Measurements from ENCODE around the gene VAT1L.
"Not testable (repeated sequence)": the region's sequence is repeated elsewhere in the genome, so short reads cannot be mapped to it uniquely, and the experiment has no call there.

The VAT1L gene

DNA sequence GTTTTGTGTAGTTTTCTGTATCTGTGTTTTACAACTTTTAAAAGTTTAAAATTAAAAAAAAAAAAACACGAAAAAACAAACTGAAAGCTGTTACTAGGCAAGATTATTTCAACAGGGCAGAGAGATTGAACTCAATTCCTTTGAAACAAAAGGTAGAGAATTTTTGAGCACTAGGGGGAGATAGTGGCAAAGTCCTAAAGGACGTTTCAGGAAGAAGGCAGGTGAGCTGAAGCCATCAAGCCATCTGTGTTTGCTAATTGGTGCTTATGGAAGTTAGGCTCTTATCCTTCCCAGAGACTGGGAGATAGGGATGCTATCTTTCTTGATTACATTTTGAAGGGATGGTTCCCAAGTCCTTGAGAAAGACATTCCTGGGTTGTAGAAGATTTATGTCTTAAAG lies 163.4 kb downstream of the VAT1L start:
- DNase-seq (ENCODE audit: low read depth, low spot score) = no peak

DNA sequence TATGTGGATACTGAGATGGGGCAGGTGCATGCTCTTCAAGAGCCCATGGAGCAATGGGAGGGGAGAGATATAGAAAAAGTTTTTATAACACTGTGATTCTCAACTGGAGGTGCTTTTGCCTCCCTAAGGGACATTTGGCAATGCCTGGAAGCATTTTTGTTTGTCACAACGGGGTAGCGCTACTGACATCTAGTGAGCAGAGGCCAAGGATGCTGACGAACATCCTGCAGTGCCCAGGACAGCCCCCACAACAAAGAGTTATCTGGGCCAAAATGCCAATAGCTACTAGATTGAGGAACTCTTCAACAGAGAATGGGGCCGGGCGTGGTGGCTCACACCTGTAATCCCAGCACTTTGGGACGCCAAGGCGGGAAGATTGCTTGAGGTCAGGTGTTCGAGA lies 166.8 kb downstream of the VAT1L start:
- no peak for DNase-seq (ENCODE audit: low read depth, low spot score)

DNA sequence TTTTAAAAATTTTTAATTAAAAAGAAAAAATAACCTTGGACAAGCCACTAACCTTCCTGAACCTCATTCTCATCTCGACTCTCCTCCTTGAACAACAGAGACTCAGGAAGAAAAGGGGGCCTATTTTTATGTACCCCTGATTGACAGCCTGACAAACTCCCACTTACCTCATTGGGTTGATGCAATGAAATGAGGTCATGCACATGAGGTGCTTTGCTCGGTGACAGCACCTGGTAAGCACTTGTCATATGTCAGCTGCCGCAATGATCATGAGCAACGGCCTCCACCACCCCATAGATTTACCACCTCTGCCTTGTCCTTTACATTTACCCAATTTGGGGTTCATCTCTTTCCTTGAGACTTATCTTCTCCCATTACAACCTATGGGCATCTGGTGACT lies 167.9 kb downstream of the VAT1L start:
- no peak for DNase-seq (ENCODE audit: low read depth, low spot score)

DNA sequence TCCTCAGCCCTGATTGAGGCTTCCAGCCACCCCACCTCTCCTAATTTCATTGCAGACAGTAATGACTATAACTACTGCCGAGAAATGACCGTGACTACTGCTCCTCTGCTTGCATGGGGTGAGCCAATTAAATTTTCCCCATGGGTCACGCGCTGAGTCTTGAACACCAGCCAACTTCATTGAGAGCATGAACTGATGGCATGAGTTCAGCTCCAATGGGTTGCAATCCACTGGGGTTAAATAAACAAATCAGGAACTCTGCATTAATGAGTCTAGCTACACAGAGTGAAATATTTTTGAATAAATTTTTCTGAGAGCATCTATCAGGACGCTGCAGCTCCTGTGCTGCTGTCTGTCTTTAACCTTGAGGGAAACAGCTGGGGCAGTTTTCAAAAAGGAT lies 172.4 kb downstream of the VAT1L start:
- DNase-seq (ENCODE audit: low read depth, low spot score) = no peak

DNA sequence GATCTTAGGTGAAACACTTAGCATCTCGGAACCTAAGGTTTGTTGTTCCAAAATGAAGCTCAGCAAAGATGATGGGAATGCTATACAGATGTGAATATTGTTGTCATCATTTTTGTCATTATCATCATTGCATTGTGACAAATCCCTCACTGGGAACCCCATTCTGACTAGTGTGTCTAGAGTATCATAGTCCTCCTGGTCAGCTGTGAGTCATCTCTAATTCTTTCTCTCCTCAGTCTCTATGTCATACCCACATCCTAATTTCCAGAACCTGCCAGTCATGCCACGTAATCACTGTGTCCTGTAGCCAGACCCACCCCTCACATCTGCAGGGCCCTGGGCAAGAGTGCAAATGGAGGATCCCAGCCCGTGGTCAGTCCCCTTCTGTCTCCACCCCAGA lies 173.4 kb downstream of the VAT1L start:
- no peak for DNase-seq (ENCODE audit: low read depth, low spot score)

DNA sequence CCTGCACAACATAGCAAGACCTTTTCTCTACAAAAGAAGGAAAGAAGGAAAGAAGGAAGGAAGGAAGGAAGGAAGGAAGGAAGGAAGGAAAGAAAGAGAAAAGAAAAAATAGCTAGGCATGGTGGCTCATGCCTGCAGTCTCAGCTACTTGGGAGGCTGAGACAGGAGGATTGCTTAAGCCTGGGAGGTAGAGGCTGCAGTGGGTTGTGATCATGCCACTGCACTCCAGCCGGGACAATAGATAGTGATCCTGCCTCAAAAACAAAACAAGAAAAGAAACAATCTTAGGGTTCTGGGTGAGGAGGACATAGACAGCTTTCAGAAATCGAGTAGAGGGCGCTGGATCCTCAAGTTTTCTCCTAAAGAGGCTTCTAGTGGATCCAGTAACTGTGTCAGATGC lies 174.3 kb downstream of the VAT1L start:
- no peak for DNase-seq (ENCODE audit: low read depth, low spot score)

DNA sequence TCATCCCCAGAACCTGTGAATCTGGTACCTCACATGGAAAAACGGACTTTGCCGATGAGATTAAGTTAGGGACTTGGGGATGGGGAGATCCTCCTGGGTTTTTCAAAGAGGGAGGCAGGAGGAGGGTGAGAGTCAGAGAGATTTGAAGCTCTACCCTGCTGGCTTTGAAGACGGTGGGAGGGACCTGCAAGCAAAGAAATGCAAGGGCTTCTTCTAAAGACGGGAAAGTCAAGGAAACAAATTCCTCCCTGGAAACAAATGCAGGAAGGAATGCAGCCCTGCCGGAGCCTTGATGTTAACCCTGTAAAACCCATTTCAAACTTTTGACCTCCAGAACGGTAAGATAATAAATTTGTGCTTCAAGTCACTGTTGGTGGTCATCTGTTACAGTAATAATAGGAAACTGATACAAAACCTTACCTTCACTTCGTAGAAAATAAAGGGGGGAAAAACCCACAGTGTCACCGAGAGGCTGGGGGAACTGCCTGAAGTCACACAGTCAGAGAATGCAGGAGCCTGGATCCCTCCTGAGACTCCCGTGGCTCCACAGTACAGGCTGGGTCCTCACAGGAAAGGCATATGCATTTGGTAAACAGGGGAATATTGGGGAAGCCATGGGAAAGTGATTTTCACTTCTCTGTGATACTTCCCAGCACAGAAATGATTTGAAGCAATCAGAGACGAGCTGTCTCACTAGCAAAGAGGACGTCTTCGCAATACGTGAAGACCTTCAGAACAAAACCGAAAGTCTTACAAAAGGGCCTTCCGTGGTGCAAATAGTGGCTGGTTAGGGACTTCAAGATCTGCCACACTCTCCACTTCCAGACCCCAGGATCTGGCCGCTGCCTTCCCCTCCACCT lies 175.1 kb downstream of the VAT1L start:
- DNase-seq (ENCODE audit: low read depth, low spot score) = no peak

DNA sequence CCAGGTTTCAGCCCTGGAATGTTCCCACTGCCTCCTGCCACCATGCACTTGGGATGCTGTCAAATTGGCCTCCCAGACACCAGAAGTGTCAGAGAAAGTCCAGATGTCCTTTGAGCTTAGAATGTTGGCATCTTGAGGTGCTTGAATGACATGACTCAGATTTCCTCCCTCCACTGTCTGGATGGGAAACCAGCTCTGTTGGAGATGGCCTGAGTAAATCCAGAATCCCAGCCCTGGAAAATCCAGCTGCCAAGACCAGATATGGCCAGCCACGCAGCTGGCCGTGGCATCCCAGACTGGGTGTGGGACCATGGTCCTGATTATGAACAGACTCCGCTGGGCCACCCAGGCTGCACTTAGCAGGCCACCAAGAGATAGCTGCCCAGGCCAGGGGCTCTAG lies 177.0 kb downstream of the VAT1L start:
- no peak for DNase-seq (ENCODE audit: low read depth, low spot score)

DNA sequence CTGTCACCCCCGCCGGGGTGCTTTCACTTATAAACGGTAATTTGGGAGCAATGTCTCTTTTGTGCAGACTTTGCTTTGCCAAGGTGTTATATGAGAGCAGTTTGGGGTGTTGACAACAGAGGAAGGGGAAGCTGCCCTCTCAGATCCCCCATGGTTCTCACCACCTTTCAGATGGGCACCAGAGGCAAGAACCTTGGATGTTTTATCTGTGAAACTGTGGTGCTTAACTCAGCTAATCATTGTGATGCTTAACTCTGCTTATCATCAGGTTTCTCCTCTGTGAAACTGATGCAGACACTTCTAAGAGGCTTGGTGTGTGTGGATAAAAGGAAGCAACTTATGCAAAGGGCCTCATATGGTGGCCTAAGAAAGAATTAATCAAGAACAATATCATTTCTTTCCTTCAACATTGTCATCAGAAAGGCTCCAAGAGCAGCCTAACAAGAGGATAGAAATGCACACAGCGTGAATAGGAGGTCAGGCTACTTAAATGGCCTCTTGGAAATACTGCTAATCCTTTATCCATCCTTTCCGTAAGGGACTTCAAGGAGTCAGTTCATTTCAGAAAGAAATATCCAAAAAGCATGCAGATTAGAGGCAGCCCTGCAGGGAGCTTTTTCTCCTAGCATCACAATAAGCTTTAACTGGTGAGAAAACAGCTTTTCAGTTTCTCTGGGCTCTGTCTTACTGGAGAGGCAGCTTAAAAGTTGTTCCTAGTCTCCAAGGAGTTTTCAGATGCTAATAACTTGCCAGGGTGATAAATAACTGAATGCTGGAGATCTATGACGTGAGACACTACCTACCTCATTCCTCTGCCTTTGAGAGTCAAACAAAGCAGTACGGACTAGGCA lies 178.9 kb downstream of the VAT1L start:
- no peak for DNase-seq (ENCODE audit: low read depth, low spot score)

DNA sequence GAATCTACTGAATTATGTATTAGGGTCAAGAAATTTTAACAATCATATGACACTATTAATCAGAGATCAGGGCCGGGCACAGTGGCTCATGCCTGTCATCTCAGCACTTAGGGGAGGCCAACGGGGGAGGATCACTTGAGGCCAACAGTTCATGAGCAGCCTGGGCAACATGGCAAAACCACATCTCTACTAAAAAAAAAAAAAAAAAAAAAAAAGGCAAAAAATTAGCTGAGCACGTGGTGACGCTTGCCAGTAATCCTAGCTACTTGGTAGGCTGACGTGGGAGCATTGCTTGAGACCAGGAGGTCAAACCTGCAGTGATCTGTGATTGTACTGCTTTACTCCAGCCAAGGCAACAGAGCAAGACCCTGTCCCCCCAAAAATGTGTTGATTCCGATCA lies 181.5 kb downstream of the VAT1L start:
- DNase-seq (ENCODE audit: low read depth, low spot score) = no peak

DNA sequence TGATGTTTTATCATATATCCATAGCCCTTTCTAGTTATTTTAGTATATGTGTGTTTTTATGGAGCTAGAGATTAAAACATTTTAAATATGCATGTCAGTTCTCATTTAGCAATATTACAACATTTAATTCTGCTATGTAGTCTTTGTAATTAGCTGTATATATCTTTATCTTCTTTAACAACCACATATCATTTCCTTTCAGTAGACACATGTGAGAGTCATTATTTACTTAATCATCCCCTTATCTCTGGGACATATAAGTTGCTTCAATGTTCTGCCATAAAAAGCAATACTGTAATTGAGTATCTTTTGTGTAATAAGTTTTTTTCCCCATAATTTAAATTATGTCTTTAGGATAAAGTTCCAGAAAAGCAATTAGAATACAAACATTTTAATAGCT lies 182.0 kb downstream of the VAT1L start:
- no peak for DNase-seq (ENCODE audit: low read depth, low spot score)

DNA sequence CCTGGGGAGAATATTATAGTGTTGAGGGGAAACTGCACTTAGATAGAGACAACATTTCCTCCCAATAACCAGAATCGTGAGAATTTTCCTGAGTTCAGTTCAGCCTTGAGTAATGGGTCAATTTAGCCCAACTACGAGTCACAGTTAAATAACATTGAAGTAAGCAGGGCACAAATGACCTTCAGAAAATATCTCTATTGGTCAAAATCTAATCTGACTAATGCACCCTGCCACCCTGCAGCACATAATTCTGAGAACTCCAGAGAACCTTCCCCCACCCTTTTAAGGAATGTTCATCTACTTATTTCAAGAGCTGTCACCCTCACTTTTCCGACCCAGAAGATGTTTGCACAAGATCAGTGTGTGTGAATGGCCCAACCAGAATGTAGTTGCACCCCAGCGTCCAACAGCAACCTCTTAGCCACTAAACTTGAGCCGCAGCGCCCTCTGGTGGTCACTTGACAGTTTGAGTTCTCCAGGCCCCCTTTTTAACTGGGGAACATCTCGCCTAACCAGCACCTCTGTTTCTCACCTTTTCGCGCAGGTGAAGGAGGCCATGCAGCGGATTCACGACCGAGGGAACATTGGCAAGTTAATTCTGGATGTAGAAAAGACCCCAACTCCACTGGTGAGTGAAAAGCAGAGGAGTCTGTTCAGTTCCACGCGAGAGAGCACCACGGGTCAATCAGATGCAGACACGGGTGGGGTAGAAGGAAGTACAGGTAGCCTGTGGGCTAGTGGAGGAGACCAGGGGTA lies 183.1 kb downstream of the VAT1L start:
- peak; percentile 41 for DNase-seq (ENCODE audit: low read depth, low spot score)

DNA sequence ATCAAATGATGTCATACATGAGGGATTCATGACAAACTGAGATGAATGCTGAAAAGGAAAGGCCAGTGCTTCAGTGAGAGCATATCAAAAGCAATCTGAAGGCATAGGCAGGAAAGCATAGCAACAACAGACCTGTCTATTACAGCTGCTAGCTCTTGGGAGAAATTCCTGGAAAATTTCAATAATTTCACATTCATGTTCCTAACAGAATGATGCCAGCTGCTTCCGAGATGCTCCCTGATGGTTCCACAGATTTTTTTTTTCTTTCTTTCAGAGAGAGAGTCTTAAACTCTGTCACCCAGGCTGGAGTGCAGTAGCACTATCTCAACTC lies 183.7 kb downstream of the VAT1L start:
- DNase-seq (ENCODE audit: low read depth, low spot score) = no peak

DNA sequence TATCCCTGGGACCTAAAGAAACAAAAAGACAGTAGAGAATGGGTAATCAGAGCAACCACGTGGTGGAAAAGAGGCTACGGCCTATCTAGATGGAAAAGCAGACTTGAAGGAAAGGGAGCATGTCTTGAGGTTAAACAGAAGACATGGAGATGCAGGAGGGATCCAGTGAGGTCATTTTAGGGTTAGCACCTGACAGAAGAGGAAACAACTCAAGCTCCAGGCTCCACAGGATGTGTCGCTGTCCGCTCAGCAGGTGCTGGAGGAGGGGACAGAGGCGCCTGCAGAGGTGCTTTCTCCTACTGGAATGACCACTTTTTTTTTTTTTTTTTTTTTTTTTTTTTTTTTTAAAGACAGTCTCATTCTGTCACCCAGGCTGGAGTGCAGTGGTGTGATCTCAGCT lies 186.5 kb downstream of the VAT1L start:
- no peak for DNase-seq (ENCODE audit: low read depth, low spot score)

DNA sequence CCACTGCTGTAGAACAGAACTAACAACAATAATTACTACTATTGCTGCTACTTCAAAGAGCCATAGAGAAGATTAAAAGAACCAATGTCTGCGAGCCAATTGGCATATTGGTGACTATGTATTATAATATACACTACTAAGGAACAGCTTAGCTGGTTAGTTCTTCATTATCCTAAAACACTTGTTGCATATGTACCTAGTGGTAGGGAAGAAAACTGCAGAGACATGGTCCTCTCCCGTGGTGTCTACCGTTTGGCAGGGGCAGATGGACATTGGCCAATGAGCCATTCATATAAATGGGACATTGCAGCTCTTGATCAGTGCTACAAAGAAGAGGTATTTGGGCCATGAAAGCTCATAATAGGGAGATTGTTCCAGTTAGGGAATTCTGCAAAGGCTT lies 187.6 kb downstream of the VAT1L start:
- no peak for DNase-seq (ENCODE audit: low read depth, low spot score)

DNA sequence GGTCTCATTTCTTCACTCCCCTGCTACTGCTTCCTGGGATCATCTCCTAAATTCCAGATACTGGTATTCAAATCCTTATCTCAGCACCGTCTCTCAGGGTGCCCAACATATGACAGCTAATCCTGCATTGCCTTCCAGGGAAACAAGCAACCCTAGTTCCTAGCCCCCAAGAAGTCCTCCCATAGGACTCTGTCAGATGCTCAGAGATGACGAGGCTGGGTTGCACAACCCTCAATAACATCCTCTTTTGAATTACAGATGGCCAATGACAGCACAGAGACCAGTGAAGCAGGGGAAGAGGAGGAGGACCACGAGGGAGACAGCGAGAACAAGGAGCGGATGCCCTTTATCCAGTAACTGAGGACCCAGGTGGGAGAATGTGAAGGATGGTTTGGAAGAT lies 189.0 kb downstream of the VAT1L start:
- DNase-seq (ENCODE audit: low read depth, low spot score) = no peak

DNA sequence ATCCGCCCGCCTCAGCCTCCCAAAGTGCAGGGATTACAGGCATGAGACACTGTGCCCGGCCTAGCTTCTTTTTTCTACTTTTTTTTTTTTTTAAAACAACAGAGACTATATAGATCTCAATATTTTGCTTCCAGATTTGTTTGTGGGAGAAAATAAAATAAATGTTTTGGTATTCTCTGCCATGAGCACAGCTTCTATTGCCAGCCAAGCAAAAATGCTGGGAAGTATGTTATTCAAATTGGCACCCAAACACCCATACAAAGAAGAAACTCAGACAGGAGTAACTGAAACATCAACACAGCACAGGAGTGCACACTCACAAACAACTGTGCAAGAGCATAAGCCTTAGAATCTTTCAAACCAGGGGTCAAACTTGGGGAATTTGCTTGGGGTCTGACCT lies 196.7 kb downstream of the VAT1L start:
- no peak for DNase-seq (ENCODE audit: low read depth, low spot score)

DNA sequence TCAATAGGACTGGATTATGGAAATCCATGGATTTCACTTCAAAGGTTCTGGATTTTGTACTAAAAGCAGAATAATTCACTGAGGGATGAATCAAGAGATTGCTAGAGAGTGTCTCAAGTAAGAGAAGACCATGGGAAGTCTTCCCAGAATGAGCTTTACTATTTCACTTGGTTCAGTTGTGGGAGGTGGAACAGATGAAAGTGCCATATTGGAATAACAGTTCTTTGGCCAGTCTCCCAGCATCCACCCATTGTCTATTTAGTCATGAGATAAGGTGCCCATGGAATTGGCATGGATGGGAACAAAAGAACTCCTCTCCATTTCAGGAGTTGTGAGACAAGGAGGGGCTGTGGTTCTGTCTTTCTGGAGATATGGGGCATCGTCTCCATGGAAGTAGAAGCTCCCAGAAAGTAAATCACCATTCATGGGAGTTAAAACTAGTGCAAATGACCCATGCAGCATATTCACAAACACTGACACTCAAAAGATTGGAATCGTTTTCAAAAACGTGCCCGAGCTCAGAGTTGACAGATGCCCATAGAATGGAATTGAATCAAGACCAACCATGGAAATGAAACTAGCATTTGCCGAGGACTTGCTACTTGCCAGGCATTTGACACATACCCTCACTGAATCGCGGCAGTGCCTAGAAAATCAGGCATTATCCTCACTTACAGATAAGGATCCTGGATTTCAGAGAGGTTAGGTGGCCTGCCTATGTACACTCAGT lies 197.8 kb downstream of the VAT1L start:
- DNase-seq (ENCODE audit: low read depth, low spot score) = no peak

DNA sequence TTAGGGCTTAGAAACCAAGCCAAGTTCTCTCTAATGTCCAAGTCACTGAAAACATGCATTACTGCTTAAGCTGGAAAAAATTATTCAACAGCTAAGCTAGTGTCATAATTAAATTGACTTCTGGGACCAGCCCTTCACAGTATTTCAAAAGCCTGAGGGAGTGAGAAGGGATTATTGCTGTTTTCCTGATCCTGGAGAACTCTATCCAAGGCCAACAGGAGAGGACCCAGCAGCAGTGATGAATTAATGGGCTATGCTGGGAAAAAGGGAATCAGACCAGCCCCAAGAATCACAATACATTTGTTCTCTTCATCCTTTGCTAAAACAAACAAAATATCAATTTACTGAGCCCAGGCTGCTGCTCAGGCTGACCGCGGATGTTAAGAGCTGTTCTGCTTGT lies 199.4 kb downstream of the VAT1L start:
- no peak for DNase-seq (ENCODE audit: low read depth, low spot score)

DNA sequence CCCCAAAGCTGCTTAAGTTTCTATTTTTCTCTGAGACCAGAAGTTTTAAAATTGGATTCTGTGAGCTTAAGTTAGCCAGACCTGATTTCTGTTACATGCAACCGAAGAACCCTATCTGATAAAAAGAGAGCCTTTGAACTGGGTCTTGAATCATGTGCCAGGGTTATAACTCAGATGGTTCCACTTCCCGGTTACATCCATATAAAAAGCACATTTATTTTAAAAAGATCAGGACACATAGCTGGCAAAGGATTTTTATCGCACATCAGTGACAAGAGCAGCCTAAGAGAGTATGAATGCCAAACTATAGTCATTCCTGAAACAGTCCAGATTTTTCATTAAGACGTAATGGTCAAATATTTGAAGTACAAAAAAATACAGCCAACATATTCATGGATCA lies 201.5 kb downstream of the VAT1L start:
- DNase-seq (ENCODE audit: low read depth, low spot score) = no peak

DNA sequence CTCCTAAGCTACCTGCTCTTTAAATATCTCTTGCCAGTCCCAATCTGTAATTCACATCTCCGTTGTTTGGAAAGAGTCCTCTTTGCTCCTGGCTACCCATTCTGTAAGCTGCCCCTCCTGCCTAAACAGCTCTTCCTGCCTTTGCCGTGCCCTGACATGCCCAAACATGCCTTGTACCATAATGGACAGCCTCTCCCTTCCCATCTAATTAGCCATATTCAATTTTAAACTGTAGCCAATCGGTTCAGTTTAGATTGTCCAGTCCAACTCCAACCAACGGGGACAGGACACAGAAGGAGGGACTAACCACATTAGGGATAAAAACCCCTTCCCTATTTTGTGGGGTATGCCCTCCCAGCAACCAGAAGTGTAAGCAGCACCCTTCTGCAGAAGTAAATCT lies 203.3 kb downstream of the VAT1L start:
- no peak for DNase-seq (ENCODE audit: low read depth, low spot score)

DNA sequence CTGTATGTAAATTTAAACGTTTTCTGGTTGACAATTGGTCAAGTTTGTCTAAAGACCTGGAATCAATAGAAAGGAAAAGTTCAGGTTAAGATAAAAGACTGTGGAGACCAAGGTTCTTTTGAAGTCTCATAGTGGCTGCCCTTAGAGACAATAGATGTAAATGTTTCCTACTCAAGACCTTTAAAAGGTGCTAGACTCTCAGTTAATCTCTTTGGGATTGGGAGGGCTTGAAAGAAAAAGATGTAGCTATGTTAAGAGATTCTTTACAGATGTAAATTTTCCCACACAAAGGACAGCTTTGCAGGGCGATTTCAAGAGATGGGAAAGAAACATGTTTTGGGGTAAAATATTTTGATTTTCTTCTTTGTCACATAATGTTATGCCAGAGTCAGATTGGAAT lies 204.0 kb downstream of the VAT1L start:
- not testable (repeated sequence) for DNase-seq (ENCODE audit: low read depth, low spot score)

Data from smooth muscle cell of the brain vasculature (primary cell).